ENCODE results near the gene PLXND1.

The PLXND1 gene

DNA sequence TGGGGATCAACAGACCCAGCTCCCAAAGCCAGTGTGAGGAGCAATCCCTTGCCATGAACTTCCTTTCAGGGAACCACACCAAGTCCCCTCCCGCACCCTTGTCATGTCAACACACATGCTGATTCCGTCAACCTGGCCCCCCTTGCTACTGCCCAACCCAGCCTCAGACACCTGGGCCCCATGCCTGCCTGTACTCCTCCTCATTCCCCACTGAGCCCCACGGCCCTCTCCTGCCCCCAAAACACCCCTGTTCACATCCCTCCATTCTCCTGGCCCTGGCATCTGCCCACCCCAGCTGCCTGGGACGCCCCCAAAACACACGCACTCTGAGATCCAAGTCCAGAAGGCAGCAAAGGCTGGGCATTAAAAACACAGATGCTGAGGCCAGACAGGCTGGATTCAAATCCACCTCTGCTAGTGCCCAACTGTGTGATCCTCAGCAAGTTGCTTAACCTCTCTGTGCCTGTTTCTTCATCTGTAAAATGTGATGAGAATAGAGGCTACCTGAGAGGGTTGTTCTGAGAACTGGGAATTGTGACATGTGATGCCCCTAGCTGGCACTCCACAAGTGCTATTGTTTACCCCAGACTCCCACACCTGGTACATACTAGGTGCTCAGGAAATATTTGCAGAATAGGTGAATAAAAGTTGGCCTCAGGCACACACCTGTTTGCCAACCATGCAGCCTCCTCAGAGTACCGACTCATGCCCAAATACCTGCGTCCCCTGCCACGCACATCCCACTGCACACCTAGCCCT lies 2.3 kb downstream of the PLXND1 start:
- peak overlapping the region; percentile 13 for H3K4me3 Mint-ChIP-seq
- no peaks in the 10 kb centered on the region for H3K9me3 Mint-ChIP-seq
- no peaks in the 10 kb centered on the region for H3K36me3 Mint-ChIP-seq (ENCODE audit: low read depth)
- H3K27me3 Mint-ChIP-seq, result peaks cover 32% of the 10 kb centered on the region
- no peak overlapping the region for H3K27ac Mint-ChIP-seq
- H3K4me1 Mint-ChIP-seq (ENCODE audit: low read depth), result peaks cover 22% of the 10 kb centered on the region

- H3K36me3 Mint-ChIP-seq (ENCODE audit: low read depth), result no peaks in the 10 kb centered on the region
- H3K4me1 Mint-ChIP-seq (ENCODE audit: low read depth), result peaks cover 20% of the 10 kb centered on the region
- no peaks in the 10 kb centered on the region for H3K9me3 Mint-ChIP-seq
- no peak overlapping the region for H3K27ac Mint-ChIP-seq
- H3K27me3 Mint-ChIP-seq, result peaks cover 28% of the 10 kb centered on the region
- no peak overlapping the region for H3K4me3 Mint-ChIP-seq
These were observed 2.9 kb downstream of the PLXND1 start for GRCh38 chr3:129603561-129603942.

GRCh38 chr3:129602730-129603560 lies 3.5 kb downstream of the PLXND1 start:
- H3K4me3 Mint-ChIP-seq, result no peak overlapping the region
- H3K36me3 Mint-ChIP-seq (ENCODE audit: low read depth), result no peaks in the 10 kb centered on the region
- H3K4me1 Mint-ChIP-seq (ENCODE audit: low read depth), result peaks cover 17% of the 10 kb centered on the region
- H3K9me3 Mint-ChIP-seq, result no peaks in the 10 kb centered on the region
- peaks cover 23% of the 10 kb centered on the region for H3K27me3 Mint-ChIP-seq
- no peak overlapping the region for H3K27ac Mint-ChIP-seq

- peaks cover 17% of the 10 kb centered on the region for H3K4me1 Mint-ChIP-seq (ENCODE audit: low read depth)
- H3K4me3 Mint-ChIP-seq, result no peak overlapping the region
- no peaks in the 10 kb centered on the region for H3K9me3 Mint-ChIP-seq
- H3K36me3 Mint-ChIP-seq (ENCODE audit: low read depth), result no peaks in the 10 kb centered on the region
- H3K27me3 Mint-ChIP-seq, result peaks cover 22% of the 10 kb centered on the region
- H3K27ac Mint-ChIP-seq, result no peak overlapping the region
These were observed 4.2 kb downstream of the PLXND1 start for GRCh38 chr3:129602309-129602708.

DNA sequence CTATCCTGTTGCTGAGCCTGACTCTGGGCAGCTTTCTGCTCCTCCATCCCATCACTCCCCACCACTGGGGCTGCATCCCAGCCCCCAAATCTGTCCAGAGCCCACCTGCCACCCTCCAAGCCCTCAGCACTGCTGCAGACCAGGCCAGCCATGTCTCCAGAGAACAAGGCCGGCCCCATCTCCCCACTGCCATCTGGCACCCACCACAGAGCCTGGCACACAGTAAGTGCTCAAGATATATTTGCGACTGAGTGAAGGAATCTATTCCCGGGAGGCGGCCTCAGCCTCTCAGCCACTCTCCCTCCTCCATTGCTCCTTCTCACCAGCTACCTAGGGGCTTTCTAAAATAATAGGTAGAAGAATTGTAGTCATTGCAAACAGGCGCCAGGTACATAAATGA lies 4.8 kb downstream of the PLXND1 start:
- Mint-ChIP-seq H3K4me1 (ENCODE audit: low read depth) (peaks cover 13% of the 10 kb centered on the region), H3K36me3 (ENCODE audit: low read depth) (no peaks in the 10 kb centered on the region), H3K27ac (no peak overlapping the region), H3K4me3 (no peak overlapping the region), H3K9me3 (no peaks in the 10 kb centered on the region), H3K27me3 (peaks cover 16% of the 10 kb centered on the region)

DNA sequence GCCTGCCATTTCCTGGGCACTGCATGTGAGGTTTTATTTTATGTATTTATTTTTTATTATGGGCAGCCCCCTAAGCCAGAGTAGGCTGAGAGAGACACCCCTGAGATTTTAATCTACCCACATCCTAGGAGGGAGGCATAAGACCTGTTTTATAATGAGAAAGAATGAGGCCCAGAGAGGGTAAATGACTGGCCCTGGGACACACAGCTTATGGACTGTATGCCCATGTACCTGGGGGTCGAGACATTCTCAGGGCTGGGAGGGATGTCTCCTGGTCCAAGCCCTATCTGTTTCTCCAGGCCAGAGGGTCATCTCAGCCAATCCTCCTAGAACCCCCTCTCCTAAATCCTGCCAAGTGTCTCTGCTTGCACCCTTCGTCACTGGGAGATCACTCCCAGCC lies 6.1 kb downstream of the PLXND1 start:
- Mint-ChIP-seq H3K36me3 (ENCODE audit: low read depth) (no peaks in the 10 kb centered on the region), H3K27ac (no peak overlapping the region), H3K27me3 (peaks cover 13% of the 10 kb centered on the region), H3K9me3 (no peaks in the 10 kb centered on the region), H3K4me1 (ENCODE audit: low read depth) (peaks cover 9% of the 10 kb centered on the region), H3K4me3 (no peak overlapping the region)

GRCh38 chr3:129599607-129600006 lies 6.9 kb downstream of the PLXND1 start:
- H3K27ac Mint-ChIP-seq, result no peak overlapping the region
- H3K27me3 Mint-ChIP-seq, result peaks cover 16% of the 10 kb centered on the region
- no peaks in the 10 kb centered on the region for H3K9me3 Mint-ChIP-seq

GRCh38 chr3:129599073-129599472 lies 7.4 kb downstream of the PLXND1 start:
- Mint-ChIP-seq H3K4me1 (ENCODE audit: low read depth) (peaks cover 14% of the 10 kb centered on the region), H3K27ac (no peak overlapping the region), H3K36me3 (ENCODE audit: low read depth) (no peaks in the 10 kb centered on the region), H3K9me3 (no peaks in the 10 kb centered on the region), H3K27me3 (peaks cover 11% of the 10 kb centered on the region), H3K4me3 (no peak overlapping the region)

More at GRCh38 chr3:129599607-129600006, 6.9 kb downstream of the PLXND1 start:
- H3K36me3 Mint-ChIP-seq (ENCODE audit: low read depth), result no peaks in the 10 kb centered on the region
- no peak overlapping the region for H3K4me3 Mint-ChIP-seq
- peaks cover 9% of the 10 kb centered on the region for H3K4me1 Mint-ChIP-seq (ENCODE audit: low read depth)

GRCh38 chr3:129598484-129598883 lies 8.0 kb downstream of the PLXND1 start:
- no peak overlapping the region for H3K27ac Mint-ChIP-seq
- no peaks in the 10 kb centered on the region for H3K9me3 Mint-ChIP-seq
- H3K27me3 Mint-ChIP-seq, result peaks cover 7% of the 10 kb centered on the region
- peaks cover 20% of the 10 kb centered on the region for H3K4me1 Mint-ChIP-seq (ENCODE audit: low read depth)
- no peak overlapping the region for H3K4me3 Mint-ChIP-seq
- no peaks in the 10 kb centered on the region for H3K36me3 Mint-ChIP-seq (ENCODE audit: low read depth)

DNA sequence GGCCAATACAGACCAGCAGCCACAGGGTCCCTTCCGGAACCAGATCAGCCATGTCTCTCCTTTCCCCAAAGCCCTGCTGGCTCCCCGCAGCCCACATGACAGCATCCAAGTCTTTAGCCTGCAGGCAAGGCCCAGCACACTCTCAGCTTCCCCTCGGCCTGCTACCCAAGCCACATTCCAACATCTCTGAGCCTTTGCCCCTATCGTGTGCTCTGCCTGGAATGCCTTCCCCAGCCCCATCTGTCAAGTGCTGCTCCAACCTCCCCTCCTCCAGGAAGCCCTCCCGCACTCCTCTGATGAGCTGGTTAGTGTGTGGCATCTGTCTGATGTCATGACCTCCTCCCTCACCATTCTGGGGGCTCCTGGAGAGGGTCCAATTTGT lies 8.5 kb downstream of the PLXND1 start:
- Mint-ChIP-seq H3K36me3 (ENCODE audit: low read depth) (no peaks in the 10 kb centered on the region), H3K27me3 (peaks cover 6% of the 10 kb centered on the region), H3K4me1 (ENCODE audit: low read depth) (peaks cover 25% of the 10 kb centered on the region), H3K9me3 (no peaks in the 10 kb centered on the region), H3K27ac (no peak overlapping the region), H3K4me3 (no peak overlapping the region)

- H3K27ac Mint-ChIP-seq, result no peak overlapping the region
- peaks cover 28% of the 10 kb centered on the region for H3K4me1 Mint-ChIP-seq (ENCODE audit: low read depth)
- H3K9me3 Mint-ChIP-seq, result no peaks in the 10 kb centered on the region
- no peaks in the 10 kb centered on the region for H3K36me3 Mint-ChIP-seq (ENCODE audit: low read depth)
- H3K4me3 Mint-ChIP-seq, result no peak overlapping the region
- H3K27me3 Mint-ChIP-seq, result peaks cover 6% of the 10 kb centered on the region
These were observed 9.1 kb downstream of the PLXND1 start for GRCh38 chr3:129597087-129597999.

DNA sequence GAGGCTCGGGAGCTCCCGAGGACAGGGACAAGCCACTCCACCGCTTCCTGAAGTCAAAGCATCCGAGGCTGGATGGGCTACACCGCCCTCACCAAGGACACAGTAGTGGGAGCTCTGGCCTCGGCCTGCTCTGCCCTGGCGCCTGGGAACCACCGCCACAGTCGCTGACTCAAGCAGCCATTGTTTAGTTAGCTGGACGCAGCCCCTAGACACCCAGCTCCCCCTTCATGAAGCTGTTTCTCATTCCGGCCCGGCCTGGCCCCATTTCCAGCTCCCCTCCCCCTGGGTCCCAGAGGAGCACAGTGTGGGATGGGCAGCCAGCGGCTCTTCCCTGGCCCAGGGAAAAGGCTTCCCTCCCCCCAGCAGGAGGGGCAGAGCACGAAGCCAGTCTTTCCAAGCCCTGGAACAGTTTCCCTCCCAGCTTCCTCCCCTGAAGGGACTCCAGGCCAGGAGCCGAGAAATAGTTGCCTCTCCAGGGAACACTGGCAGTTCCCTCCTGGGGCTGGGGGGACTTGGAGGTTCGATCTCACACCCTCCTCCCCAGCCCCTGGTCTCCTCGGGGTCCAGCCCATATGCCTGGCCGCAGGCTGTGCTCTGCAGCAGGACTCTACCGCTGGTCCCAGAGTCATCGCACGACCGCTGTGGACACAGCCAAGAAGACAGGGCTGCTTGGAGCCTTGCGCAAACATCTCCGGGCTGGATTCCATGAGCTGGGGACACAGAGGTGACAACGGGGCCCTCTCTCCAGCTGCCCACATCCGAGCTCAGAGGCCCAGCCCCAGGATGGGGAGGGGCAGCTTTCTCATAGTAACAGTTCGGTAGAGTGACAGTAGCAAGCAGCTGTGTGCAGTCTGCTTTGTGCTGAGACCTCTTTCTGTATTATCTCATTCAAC lies 10.0 kb downstream of the PLXND1 start:
- Mint-ChIP-seq H3K27me3 (peaks cover 7% of the 10 kb centered on the region), H3K4me1 (ENCODE audit: low read depth) (peaks cover 33% of the 10 kb centered on the region), H3K4me3 (no peak overlapping the region), H3K9me3 (no peaks in the 10 kb centered on the region), H3K27ac (no peak overlapping the region), H3K36me3 (ENCODE audit: low read depth) (no peaks in the 10 kb centered on the region)

GRCh38 chr3:129595544-129596193 lies 10.8 kb downstream of the PLXND1 start:
- Mint-ChIP-seq H3K4me3 (no peak overlapping the region), H3K4me1 (ENCODE audit: low read depth) (peaks cover 33% of the 10 kb centered on the region), H3K9me3 (no peaks in the 10 kb centered on the region), H3K36me3 (ENCODE audit: low read depth) (no peaks in the 10 kb centered on the region), H3K27me3 (peaks cover 10% of the 10 kb centered on the region), H3K27ac (no peak overlapping the region)

Data from stimulated activated naive CD8-positive, alpha-beta T cell treated with anti-CD3 and anti-CD28 coated beads, Interleukin-15, Interleukin-2, amounts not matched to agents 100 ng/mL and 50 ng/mL, for 24 hours (primary cell).